Suppressor macrophage treated with lipopolysaccharide for 1 hour (primary cell): ENCODE results near the gene HPD.
A peak's percentile ranks its signal among the peaks of the same experiment; 100 is the strongest.

Experiments
- DNase-seq, 3 donors: peaks; one replicate each; pipeline ENCODE4 v3.0.0-alpha.2; 2020 to 2022

HPD gene

DNA sequence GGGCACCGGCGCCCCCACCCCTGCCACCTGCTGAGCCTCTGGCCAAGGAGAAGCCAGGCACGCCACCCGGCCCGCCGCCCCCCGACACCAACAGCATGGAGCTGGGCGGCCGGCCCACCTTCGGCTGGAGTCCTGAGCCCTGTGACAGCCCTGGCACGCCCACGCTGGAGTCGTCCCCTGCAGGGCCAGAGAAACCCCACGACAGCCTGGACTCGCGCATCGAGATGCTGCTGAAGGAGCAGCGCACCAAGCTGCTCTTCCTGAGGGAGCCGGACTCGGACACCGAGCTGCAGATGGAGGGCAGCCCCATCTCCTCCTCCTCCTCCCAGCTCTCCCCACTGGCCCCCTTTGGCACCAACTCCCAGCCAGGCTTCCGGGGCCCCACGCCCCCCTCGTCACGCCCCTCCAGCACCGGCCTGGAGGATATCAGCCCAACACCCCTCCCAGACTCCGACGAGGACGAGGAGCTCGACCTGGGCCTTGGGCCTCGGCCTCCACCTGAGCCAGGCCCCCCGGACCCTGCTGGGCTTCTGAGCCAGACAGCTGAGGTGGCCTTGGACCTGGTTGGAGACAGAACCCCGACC is 48.3 kb downstream of the HPD start:
- no peak for DNase-seq

GRCh38 chr12:121809712-121810116 is 48.9 kb downstream of the HPD start:
- DNase-seq, result no peak

GRCh38 chr12:121808623-121809022 is 50.0 kb downstream of the HPD start:
- no peak for DNase-seq

DNA sequence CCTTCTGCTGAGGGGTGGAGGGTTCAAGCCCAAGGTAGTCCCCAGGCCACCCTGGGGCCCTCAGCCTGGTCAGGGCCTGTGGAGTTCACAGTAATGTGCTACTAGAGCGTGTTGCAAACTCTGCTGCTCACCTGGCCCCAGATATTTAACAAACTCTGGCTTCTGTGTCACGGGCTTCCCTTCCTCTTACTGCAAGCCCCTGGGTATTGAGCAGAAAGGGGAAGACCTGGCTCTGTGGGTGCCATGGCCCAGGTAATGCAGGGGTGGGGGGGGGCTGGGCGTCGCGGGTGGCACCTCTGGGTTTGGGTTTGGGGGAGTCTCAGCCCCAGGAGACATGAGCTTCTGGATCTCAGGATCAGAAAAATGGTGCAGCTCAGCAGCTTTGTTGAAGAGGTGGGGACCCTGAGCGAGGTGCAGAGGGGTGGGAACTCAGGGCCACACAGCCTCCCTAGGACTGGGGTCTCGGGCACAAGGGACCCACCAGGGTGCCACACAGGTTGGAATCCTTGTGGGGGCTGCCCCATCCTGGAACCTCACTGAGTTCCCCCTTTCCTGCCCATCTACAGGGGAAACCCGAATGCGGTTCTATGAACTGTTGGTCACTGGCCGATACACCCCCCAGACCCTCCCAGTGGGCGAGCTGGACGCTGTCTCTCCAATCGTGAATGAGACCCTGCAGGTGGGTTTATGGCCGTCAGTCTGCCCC is 50.9 kb downstream of the HPD start:
- no peak for DNase-seq

DNA sequence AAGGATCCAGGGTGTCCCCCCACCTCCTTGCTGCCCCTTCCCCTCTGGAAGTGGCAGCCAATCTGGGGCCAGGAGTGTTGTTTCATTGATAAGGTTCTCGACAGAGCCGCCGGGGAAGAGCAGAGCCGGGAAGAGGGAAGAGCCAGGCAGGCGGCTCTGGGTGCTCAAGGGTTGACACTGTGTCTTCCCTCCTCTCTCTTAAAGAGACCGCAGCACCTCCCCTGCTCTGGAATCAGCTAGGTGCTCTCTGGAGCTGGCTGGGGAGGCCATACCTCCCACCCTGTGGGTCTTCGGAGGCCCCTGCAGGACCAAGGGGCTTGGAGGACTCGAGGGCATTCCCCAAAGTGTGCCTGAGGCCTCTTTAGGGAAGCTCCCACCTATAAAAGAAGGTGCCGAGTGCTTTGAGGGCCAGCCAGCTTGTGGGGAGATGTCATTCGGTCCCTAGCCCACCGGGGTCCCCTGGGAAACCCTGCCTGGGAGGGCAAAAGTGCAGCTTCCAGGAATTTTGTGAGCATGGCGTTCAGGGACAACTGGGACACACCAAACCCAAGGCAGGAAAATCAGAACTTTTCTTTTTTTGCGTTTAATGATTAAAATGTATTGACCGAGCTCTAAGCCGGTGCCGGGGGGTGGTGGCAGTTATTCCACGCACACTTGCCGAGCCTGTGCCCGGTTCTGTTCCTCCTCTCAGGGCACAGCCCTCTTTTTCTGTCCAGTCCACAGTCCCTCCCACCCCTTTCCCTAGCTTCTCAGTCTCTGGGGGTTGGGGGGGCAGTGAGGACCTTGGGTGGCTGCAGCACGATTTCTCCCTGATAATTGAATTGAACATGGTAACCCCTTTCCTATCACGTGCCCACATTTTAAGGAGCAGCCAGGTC is 51.9 kb downstream of the HPD start:
- DNase-seq, result peak in 1 of 3 donors; percentile 42

GRCh38 chr12:121806009-121806545 is 52.6 kb downstream of the HPD start:
- no peak for DNase-seq

GRCh38 chr12:121805171-121806008 is 53.3 kb downstream of the HPD start:
- peak in 2 of 3 donors; percentile 35 to 54 for DNase-seq

- peak; percentile 63 to 78 (median 66) for DNase-seq
Measured at GRCh38 chr12:121804417-121805111, 54.1 kb downstream of the HPD start.

GRCh38 chr12:121803861-121804416 is 54.7 kb downstream of the HPD start, which contains the start of gene SETD1B:
SETD1B (plus strand) TSS chr12:121804009; CDS start chr12:121804738, 729 bp downstream.
- peak; percentile 53 to 78 (median 57) for DNase-seq

GRCh38 chr12:121802843-121803698 is 55.6 kb downstream of the HPD start:
- peak; percentile 95 to 96 (median 95) for DNase-seq

DNA sequence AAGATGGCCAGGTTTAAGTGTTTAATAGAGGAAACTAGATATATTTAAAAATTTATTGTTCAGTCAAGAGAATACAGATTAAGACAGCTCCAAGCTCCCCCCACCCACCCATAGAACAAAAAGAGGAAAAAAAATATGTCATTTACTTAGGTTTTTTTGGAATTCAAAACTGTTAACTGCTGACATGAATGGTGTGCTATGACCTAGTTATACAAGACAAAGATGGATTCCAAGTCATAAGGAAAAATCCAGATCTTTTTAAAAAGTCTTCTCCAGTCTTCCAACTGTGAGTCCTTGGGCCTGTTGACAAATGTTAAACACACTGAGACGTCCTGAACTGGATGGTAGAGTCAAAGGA is 56.2 kb downstream of the HPD start:
- DNase-seq, result no peak

GRCh38 chr12:121801595-121802484 is 56.8 kb downstream of the HPD start:
- DNase-seq, result peak; percentile 48 to 61 (median 58)

DNA sequence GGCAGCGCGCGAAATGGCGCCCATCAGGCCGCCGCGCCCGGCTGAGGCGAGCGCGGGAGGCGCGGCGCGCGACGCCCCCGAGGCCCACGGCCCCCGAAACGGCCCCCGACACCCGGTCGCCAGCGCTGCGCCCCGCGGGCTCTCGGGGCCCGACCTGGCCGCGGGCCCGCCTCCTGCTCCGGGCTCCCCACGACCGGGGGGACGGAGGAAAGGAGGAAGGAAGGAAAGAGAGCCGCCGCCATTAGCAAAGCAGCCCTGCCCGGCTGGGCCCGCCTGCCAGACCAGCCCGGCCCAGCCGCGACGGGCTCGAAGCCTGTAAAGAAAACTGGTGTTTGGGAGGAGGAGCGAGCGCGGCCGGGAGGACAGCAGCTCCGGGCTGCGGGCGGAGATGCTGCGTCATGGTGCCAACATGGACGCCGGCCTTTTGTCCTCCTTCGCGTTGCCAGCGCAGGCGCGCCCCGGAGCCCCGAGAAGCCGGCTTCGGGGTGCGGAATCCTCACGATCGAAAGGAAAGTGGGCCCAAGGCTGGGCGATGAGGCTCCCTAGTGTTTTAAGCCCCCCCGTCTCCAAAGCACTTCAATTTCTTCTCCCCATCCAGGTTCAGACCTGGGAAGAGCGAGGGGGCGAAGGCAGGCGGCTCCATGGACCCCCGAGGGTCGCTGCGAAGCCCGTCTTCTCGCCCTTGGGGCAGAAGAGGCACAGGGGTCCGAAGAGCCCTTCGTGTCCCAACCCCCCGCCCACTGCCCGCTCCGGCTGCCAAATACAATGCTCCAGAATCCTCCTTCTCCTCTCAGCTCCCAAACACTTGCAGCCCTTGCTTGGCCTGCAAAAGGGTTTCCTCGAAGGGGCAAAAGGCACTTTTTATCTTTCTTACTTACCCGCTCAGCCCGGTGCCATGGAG is 57.7 kb downstream of the HPD start:
- DNase-seq, result peak; percentile 77 to 83 (median 79)

GRCh38 chr12:121799842-121800693 is 58.6 kb downstream of the HPD start:
- DNase-seq, result peak; percentile 90 to 98 (median 95)

- peak; percentile 84 to 90 (median 86) for DNase-seq
Measured at GRCh38 chr12:121799156-121799841, 59.4 kb downstream of the HPD start.

GRCh38 chr12:121798787-121799155 is 59.9 kb downstream of the HPD start:
- no peak for DNase-seq
